ENCODE data around the gene DSG4.
A peak's percentile ranks its signal among the peaks of the same experiment; 100 is the strongest.

DSG4 gene

GRCh38 chr18:31444142-31444541, 67.6 kb downstream of the DSG4 start:
- DNase-seq (ENCODE audit: low read depth, low spot score): no peak
- H3K27ac ChIP-seq: no peak overlapping the region

GRCh38 chr18:31445908-31446307, 69.3 kb downstream of the DSG4 start:
- DNase-seq (ENCODE audit: low read depth, low spot score): no peak
- no peak overlapping the region for H3K27ac ChIP-seq

DNA sequence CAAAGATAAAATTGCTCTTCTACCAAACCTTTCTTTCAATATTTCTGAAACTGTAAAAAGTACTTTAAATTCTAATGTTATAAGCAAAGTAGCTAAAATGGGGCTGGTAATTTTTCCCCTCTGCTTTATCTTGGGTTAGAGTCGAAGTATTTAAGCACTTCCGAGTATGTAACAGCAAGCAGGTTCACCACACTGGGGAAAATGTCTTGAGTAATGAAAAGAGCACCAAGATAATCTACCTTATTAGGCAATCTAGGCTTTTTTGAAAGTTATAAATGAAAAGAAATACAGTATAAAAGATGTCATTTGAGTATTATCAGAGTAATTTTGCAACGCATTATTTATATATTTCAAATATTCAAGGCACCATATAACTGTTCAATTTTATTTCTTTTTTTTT, 70.3 kb downstream of the DSG4 start:
- DNase-seq (ENCODE audit: low read depth, low spot score): no peak
- peak overlapping the region; percentile 98 for H3K27ac ChIP-seq

DNA sequence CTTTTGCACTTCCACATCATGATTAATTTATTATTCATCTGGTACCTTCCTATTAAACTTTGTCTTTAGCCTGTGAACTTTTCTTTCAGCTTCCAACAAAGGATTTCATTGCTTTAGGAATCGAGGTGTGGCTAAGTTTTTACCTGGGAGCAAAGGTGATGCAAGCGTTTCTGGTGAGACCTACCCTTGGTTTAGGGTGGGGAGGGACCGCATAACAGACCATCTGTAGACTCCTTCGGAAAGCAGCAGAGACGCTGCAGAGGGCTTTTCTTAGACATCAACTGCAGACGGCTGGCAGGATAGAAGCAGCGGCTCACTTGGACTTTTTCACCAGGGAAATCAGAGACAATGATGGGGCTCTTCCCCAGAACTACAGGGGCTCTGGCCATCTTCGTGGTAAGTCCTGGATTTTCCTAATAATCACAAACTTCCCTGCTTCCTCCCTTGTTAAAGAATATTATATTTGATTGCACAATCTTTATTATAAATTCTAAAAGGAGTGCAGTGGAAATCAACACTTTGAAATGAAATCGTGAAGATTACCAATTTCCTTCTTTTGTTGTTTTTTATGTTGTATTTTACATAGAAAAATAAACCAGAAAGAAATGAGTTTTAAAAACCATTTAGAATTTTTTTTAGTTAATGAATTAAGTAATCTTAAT, 71.1 kb downstream of the DSG4 start, which contains the start of gene DSG3:
DSG3 (plus strand) TSS at position 212 of the 662 bp plus-strand sequence; CDS start at position 349, 137 bp downstream.
- H3K27ac ChIP-seq: peak within 1 kb of the TSS; percentile 98
- DNase-seq (ENCODE audit: low read depth, low spot score): peak; percentile 84

GRCh38 chr18:31450409-31450808, 73.8 kb downstream of the DSG4 start:
- peak overlapping the region; percentile 98 for H3K27ac ChIP-seq
- DNase-seq (ENCODE audit: low read depth, low spot score): peak; percentile 59

DNA sequence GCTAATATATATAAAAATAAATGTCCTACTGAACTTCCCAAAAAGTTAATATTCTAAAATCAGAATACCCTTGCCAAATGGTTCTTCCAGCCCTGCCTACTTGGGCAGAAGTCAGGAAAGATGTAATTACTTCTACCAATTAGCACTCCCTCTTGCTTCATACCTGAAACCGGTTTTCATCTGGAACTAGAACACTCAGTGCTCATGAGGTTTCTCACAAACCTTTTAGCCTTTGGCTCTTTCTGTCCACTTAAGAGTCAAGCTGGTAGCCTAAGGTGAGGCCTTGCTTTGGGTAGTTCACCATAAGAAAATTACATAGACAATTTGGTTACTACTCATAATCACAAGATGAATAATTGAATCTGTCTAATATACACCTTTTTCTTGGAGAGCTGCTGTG, 75.0 kb downstream of the DSG4 start:
- H3K27ac ChIP-seq: peak overlapping the region; percentile 98
- peak; percentile 60 for DNase-seq (ENCODE audit: low read depth, low spot score)

DNA sequence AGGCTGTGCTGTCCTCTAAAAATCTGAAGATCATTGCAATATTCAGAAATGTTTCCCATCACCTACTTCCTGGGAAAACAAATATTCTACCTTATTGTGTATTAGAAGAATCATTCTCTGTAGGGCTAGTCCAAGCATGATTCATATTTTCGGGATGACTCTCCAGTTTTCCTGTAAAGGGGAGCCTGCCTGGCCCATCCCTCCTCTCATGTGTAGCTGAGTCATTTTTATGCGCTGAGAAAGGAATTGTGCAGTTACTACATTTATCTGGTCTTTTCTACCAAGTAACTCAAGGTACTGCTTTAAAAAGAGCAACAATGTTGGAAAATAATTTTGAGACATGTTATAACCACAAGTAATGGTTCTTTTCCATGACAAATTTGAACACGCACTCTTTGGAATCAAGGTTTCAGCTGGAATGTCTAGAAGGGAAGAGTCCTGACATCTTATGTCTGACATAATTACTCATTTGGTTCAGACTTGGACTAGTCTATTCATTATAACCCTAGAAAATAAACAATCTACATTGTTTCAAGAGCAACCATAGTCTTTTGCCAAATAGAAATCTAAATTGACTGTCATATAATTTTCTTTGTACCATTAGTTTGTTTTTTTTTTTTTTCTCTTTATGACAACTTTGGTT, 77.6 kb downstream of the DSG4 start:
- DNase-seq (ENCODE audit: low read depth, low spot score): peak; percentile 87
- peak overlapping the region; percentile 98 for H3K27ac ChIP-seq
